ENCODE data around the gene ERAL1. TPM values are rescaled to one million over a fixed set of nuclear protein-coding genes. Genes with fewer than 3 reads are reported as not detected.

The ERAL1 gene
- total and polyA plus RNA-seq, 2 donors (not counting 1 experiment from before 2014, with no cell fraction given): 25.4 to 39.0 TPM

GRCh38 chr17:28862561-28862960, 7.7 kb downstream of the ERAL1 start:
- no peak overlapping the region for H3K27ac ChIP-seq (ENCODE audit: insufficient read depth, low read length)
- TF ChIP-seq EZH2 (IDR thresholded peaks at IDR 0.05; ENCODE audit: low read length, missing control alignments): no peak
- no peak overlapping the region for H3K4me2 ChIP-seq (ENCODE audit: extremely low read depth, insufficient read depth, low read length)
- H4K20me1 ChIP-seq (ENCODE audit: control insufficient read depth, extremely low read depth, insufficient read depth, low read length): no peaks in the 10 kb centered on the region
- H3K27me3 ChIP-seq (ENCODE audit: control insufficient read depth, insufficient read depth, low read length): no peaks in the 10 kb centered on the region
- no peak overlapping the region for H3K9ac ChIP-seq (ENCODE audit: insufficient read depth, low read length)
- no peaks in the 10 kb centered on the region for H3K4me1 ChIP-seq (ENCODE audit: control insufficient read depth, extremely low read depth, insufficient read depth, low read length)
- DNase-seq (ENCODE audit: low read depth in 2 of 2): no peak
- no peak overlapping the region for H2AFZ ChIP-seq (ENCODE audit: low read length)
- H3K9me3 ChIP-seq (ENCODE audit: control insufficient read depth, insufficient read depth, low read depth, low read length): no peaks in the 10 kb centered on the region
- H3K79me2 ChIP-seq (ENCODE audit: control insufficient read depth, insufficient read depth, low read length): no peaks in the 10 kb centered on the region
- no peak overlapping the region for H3K4me3 ChIP-seq (replicated peaks in 1 of 4; ENCODE audit: control extremely low read depth in 1 of 4, insufficient read depth in 1 of 4, low read depth in 3 of 4, low read length in 4 of 4)
- H3K36me3 ChIP-seq (ENCODE audit: control insufficient read depth, insufficient read depth, low read length): peaks cover 9% of the 10 kb centered on the region

DNA sequence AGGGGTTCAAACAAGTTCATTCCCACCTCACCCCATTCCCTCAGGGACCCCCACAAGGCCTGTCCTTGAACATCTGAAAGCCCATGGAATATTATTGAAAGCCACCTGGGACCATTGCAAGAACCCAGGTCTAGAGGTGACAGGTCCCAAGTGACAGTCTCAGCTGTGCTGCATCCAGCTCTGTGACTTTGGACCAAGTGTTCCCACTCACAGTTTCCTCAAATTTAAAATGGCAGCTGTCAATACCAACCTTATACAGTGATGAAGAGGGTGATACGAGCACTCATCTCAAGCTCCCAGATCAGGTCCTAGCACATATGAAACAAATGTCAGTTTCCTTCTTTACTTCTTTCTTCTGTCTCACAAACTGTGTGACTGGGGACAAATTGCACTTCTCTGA, 9.1 kb downstream of the ERAL1 start:
- Histone ChIP-seq H3K4me2 (ENCODE audit: extremely low read depth, insufficient read depth, low read length) (no peak overlapping the region), H4K20me1 (ENCODE audit: control insufficient read depth, extremely low read depth, insufficient read depth, low read length) (no peaks in the 10 kb centered on the region), H3K4me3 (replicated peaks in 1 of 4; ENCODE audit: control extremely low read depth in 1 of 4, insufficient read depth in 1 of 4, low read depth in 3 of 4, low read length in 4 of 4) (no peak overlapping the region), H3K27ac (ENCODE audit: insufficient read depth, low read length) (no peak overlapping the region), H3K27me3 (ENCODE audit: control insufficient read depth, insufficient read depth, low read length) (no peaks in the 10 kb centered on the region), H3K36me3 (ENCODE audit: control insufficient read depth, insufficient read depth, low read length) (no peaks in the 10 kb centered on the region), H3K79me2 (ENCODE audit: control insufficient read depth, insufficient read depth, low read length) (no peaks in the 10 kb centered on the region), H2AFZ (ENCODE audit: low read length) (no peak overlapping the region), H3K9me3 (ENCODE audit: control insufficient read depth, insufficient read depth, low read depth, low read length) (no peaks in the 10 kb centered on the region), H3K4me1 (ENCODE audit: control insufficient read depth, extremely low read depth, insufficient read depth, low read length) (no peaks in the 10 kb centered on the region), H3K9ac (ENCODE audit: insufficient read depth, low read length) (no peak overlapping the region)
- TF ChIP-seq, protein P1, sequence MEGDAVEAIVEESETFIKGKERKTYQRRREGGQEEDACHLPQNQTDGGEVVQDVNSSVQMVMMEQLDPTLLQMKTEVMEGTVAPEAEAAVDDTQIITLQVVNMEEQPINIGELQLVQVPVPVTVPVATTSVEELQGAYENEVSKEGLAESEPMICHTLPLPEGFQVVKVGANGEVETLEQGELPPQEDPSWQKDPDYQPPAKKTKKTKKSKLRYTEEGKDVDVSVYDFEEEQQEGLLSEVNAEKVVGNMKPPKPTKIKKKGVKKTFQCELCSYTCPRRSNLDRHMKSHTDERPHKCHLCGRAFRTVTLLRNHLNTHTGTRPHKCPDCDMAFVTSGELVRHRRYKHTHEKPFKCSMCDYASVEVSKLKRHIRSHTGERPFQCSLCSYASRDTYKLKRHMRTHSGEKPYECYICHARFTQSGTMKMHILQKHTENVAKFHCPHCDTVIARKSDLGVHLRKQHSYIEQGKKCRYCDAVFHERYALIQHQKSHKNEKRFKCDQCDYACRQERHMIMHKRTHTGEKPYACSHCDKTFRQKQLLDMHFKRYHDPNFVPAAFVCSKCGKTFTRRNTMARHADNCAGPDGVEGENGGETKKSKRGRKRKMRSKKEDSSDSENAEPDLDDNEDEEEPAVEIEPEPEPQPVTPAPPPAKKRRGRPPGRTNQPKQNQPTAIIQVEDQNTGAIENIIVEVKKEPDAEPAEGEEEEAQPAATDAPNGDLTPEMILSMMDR (conservative IDR thresholded peaks at IDR 0.05 in 1 of 2, IDR thresholded peaks at IDR 0.05 in 1 of 2; ENCODE audit: low read depth in 1 of 2, low read length in 2 of 2): no peak
- no peak for TF ChIP-seq EZH2 (IDR thresholded peaks at IDR 0.05; ENCODE audit: low read length, missing control alignments)
- DNase-seq (ENCODE audit: low read depth in 2 of 2): no peak

- Histone ChIP-seq H3K9ac (ENCODE audit: insufficient read depth, low read length) (no peak overlapping the region), H2AFZ (ENCODE audit: low read length) (no peak overlapping the region), H3K27ac (ENCODE audit: insufficient read depth, low read length) (no peak overlapping the region), H3K79me2 (ENCODE audit: control insufficient read depth, insufficient read depth, low read length) (no peaks in the 10 kb centered on the region), H3K27me3 (ENCODE audit: control insufficient read depth, insufficient read depth, low read length) (no peaks in the 10 kb centered on the region), H4K20me1 (ENCODE audit: control insufficient read depth, extremely low read depth, insufficient read depth, low read length) (no peaks in the 10 kb centered on the region), H3K9me3 (ENCODE audit: control insufficient read depth, insufficient read depth, low read depth, low read length) (no peaks in the 10 kb centered on the region), H3K36me3 (ENCODE audit: control insufficient read depth, insufficient read depth, low read length) (no peaks in the 10 kb centered on the region), H3K4me2 (ENCODE audit: extremely low read depth, insufficient read depth, low read length) (no peak overlapping the region), H3K4me1 (ENCODE audit: control insufficient read depth, extremely low read depth, insufficient read depth, low read length) (no peaks in the 10 kb centered on the region), H3K4me3 (replicated peaks in 1 of 4; ENCODE audit: control extremely low read depth in 1 of 4, insufficient read depth in 1 of 4, low read depth in 3 of 4, low read length in 4 of 4) (no peak overlapping the region)
- TF ChIP-seq, protein P1 (conservative IDR thresholded peaks at IDR 0.05 in 1 of 2, IDR thresholded peaks at IDR 0.05 in 1 of 2; ENCODE audit: low read depth in 1 of 2, low read length in 2 of 2): no peak
- no peak for TF ChIP-seq EZH2 (IDR thresholded peaks at IDR 0.05; ENCODE audit: low read length, missing control alignments)
- DNase-seq (ENCODE audit: low read depth in 2 of 2): no peak
Observed at GRCh38 chr17:28864991-28865849, 10.4 kb downstream of the ERAL1 start.

Measured in fibroblast of lung (primary cell).